ENCODE results near the gene SYN1.

SYN1 gene

DNA sequence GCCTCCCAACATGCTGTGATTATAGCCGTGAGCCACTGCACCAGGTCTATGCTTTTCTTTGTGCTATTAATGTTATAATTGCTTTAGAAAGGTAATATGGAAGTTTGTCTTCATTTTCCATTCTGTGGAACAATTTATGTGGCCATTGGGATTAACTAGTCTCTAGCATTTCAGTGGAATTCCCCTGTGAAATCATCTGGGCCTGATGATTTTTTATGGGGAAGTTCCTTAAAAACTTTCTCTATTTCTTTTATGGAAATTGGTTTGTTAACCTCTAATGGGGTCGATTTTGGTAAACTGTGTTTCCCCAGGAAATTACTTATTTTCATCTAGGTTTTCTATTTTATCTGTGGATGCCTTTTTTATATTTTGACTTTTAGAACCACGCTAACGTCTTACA, 26.1 kb downstream of the SYN1 start:
- no peak for DNase-seq

DNA sequence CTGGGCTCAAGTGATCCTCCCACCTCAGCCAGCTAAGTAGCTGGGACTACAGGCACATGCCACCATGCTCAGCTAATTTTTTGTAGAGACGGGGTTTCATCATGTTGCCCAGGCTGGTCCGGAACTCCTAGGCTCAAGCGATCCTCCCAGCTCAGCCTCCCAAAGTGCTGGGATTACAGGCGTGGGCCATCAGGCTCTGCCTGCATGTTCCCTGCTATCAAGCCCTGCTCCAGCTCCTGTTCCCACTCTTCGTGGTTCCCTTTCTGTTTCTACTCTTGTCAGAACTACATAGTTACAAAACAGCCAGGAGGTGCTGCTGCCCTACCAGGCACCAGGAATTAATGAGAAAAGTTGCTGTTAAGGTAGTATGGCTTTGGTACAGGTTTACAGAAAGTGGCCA, 28.7 kb downstream of the SYN1 start:
- peak in 1 of 2 donors; percentile 6 for DNase-seq

DNA sequence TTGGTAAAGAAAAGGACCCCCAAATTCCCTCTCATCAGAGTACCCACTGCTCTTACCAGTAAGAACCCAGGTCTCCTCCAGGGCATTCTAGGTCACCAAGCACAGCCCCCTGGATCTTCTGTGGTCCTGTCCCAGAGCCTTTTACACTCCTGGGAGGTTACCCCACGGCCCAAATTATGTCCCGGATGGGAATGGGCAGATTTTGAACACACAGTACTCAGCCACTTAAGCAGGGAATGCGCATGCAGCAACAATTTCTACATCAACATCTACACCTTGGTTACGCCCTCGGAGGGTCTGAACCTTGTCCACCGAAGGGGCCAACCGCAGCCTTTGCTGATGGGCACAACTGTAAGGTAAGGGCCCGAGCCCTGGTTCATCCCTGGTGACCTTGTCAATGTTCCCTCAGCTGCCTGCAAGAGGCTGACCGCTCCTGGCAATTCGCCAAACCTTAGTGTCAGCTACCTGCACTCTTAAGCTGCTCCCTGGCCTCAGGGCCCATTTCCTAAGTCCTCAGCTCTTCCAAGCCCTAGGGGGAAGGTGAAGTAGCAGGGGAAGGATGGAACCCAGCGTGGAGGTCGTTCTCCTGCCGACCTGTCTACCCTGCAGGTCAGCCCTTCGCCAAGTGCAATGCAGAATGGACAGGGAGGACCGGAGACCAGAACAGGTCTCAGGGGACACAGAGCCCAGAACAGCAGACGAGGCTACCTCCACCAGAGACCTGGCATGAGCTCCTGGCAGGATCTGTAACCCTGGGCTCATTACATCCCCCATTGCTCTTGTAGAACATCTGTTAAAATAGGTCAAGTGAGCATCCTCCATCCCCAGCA, 31.5 kb downstream of the SYN1 start:
- peak in 1 of 2 donors; percentile 3 for DNase-seq

DNA sequence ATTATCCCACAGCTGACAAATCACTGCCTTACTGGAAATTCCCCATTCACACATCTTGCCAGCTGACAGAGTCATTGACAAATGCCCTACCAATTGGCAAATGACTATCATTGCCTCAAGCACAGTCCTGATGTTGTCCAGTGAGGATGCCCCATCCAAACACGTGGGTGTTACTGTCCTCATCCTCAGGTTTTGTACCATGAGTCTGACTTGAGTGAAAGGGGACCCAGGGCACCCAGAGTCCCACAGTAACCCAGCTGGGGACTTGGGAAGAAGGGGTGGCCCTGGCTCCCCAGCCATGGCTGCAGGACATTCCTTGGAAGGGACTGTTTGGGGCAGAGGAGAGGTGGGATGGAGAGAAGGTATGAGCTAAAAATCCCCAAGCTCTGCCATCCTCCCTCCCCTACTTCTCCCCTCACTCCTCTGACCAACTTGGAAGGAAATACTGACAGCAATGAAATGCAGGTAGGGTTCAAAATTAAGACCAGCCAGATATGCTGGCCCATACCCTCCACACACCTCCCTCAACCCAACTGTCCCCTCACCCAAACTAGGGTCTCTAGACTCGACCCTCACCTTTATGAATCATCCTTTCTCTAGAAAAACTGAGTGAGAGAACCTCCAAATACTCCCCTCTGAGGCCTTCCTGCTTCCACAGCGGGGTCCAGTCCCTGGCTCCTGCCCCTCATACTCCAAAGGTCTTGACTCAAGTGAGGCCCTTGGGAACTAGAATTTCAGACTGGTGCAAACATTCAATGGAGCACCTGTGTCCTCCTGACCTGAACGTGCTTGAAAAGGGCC, 32.4 kb downstream of the SYN1 start:
- no peak for DNase-seq

DNA sequence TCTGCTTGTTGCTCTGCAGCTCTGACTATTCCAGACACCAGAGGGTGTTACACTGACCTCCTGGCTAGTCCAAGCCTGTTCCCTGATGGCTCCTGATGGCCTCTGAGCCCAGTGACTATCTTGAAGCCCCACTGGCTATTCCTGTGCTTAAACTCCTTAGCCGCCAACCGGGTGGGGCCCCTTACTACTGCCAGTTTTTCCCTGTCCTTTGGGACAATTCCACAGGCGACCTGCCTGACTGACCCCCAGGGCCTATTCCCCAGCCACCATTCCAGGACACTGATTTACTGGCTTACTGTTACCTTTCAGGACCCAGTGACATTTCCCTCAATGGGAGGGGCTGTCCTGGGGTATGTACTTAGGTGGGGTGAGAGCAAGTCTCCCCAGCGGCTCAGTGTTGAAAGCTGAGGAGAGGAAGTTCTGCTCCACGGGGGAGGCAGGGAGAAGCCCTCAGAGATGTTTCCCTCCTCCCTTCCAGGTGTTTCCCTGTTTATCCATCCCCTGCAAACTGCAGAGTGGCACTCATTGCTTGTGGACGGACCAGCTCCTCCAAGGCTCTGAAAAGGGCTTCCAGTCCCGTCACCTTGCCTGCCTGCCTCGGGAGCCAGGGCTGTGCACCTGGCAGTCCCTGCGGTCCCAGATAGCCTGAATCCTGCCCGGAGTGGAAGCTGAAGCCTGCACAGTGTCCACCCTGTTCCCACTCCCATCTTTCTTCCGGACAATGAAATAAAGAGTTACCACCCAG, 33.4 kb downstream of the SYN1 start:
- DNase-seq: peak in 1 of 2 donors; percentile 5

DNA sequence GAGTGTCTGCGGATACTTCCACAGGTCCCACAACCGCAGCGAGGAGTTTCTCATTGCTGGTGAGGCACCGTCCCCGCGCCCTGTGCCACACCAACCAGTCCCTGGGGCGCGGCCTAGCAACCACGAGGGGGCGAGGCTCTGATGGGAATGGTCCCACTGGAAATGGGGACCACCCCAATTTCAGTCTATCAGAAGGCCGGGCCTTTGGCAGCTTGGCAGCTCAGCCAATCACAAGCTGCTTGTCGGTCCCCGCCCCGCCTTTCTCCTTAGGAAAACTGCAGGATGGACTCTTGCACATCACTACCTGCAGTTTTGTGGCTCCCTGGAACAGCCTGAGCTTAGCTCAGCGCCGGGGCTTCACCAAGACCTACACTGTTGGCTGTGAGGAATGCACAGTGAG, 34.4 kb downstream of the SYN1 start:
- no peak for DNase-seq

DNA sequence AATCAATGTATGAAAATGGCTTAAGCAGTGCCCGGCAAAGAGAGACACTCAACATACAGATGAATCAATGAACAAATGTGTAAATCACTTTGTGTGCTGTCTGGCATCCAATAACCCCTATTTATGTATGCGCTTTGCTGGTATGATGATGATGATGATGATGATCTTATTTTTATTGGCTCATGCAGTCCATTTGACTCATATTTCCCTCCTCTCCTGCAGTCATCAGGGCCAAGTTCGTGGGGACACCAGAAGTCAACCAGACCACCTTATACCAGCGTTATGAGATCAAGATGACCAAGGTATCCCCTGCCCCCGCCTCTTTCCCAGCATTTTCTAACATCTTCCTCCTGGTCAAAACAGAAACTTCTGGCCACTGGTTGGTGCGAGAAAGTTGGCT, 34.9 kb downstream of the SYN1 start:
- no peak for DNase-seq

DNA sequence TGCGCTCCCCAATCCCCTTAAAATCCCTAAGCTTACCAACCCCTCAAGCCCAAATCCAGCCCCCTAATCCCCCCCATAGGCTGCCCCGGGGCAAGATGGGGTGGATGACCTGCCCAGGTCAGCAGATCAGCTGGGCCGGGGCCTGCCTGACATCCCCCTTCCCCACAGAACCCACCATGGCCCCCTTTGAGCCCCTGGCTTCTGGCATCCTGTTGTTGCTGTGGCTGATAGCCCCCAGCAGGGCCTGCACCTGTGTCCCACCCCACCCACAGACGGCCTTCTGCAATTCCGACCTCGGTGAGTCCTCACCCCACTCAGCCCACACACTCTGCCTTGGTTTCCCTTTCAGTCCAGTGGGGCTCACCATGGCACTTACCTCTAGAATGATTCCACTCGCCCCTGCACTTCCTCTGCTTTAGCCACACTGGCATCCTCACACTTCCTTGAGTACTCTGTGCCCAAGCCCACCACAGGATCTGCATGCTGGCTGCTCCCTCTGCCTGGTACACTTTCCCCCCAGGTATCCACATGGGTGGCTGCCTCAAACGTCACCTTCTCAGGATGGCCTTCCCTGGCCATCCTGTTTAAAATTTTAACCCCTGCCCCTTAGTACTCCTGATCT, 36.3 kb downstream of the SYN1 start:
- DNase-seq: no peak

DNA sequence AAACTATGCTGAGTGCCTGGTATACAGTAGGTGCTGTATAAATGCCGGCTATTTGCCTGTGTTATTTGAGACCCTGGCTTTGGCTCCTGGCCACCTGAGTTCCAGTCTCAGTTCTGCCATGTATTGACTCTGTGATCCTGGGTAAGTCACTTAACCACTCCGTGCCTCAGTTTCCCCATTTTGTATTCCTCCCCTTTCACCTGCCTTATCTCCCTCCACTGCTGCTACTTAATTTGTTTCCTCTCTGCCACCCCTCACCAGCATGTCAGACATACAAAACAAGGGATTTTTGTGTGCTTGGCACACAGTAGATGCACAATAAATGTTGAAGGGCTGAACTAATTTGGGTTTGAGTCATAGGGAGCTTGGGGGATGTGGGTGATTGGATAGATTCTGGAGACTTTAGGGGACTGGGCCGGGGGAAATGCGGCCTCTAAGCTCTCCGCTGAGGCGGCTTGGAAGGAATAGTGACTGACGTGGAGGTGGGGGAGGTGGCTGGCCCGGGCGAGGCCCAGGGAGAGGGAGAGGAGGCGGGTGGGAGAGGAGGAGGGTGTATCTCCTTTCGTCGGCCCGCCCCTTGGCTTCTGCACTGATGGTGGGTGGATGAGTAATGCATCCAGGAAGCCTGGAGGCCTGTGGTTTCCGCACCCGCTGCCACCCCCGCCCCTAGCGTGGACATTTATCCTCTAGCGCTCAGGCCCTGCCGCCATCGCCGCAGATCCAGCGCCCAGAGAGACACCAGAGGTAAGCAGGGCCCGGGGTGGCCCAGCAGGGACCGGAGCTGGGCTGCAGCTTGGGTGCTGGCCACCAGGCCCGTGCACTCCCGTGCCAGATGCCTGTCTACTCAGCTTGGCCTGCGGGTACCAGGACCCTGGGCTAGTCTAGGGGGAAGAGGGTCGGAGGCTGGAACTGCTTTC, 37.7 kb downstream of the SYN1 start, which contains the start of gene TIMP1:
TIMP1 (plus strand) TSS at position 706 of the 917 bp plus-strand sequence. CDS start 980 bp downstream, outside the sequence.
- peak; percentile 83 to 85 for DNase-seq

DNA sequence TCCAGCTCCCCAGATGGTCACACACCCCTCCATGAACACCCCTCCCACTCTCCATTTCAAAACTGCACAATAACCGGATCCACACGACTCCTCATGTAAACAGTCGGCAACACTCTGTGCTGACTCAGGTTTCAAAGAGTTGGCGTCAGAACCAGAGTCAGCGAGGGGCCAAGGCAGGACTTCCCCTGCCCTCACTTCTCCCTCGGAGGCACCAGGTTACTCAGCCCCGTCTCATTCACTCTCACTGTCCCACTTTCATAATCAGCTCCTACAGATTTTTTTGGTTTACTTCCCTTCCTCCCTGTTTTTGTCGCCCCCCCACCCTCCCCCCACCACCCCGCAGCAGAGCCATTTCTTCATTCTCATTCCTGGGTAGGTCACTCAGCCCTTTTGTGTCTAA, 40.1 kb downstream of the SYN1 start:
- DNase-seq: peak; percentile 22 to 67

DNA sequence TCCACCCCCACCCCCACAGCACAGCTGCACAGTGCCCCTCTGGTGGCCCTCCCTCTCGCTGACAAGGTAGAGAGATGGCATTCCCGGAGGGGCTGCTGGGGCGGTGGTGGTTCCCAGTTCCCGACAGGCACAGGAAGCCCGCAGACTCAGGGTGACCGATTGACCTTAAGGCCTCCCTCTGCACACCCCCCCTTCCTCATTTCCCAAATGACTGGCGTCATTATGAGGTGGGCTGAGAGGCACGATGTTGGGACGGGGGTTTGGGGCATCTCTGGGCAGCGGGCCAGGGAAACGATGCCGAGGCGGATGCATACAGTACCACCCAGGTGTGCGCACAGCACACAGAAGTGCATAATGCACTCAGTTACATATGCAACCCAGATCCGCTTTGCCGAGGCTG, 41.0 kb downstream of the SYN1 start:
- DNase-seq: no peak

DNA sequence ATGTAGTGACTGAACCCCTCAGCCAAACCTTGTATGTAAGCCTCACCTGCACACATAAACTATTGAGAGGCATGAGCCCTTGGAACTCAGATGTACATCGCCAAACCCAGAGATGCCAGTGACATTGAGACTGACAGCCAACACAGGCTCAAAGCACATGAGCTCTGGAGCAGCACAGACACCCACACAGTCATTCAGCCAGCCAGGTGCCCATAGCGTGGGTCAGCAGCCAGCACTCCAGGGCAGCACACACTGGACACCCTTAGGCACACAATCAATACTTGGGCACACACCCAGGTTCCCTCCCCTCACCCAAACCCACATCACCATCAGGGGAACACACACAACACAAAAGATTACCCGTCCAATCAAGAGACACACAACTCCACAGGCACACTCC, 41.8 kb downstream of the SYN1 start:
- no peak for DNase-seq

DNA sequence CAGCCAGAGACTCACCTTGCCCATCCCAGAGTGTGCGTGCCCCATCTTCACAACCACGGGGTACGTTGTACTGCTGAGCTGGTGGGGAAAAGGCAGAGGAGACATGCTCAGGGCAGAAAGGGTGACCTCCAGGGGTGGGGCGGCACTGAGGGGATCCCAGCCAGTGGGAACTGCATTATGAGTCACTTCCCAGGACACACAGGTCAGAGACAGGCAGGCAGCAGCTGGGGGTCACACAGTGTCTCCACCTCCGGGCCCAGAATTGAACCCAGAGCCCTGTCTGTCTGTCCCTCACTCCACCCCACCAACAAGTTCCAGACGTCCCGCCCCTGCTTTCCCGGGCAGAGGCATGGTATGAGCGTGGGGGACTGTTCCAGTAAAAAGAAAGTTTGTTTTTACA, 42.2 kb downstream of the SYN1 start:
- no peak for DNase-seq

DNA sequence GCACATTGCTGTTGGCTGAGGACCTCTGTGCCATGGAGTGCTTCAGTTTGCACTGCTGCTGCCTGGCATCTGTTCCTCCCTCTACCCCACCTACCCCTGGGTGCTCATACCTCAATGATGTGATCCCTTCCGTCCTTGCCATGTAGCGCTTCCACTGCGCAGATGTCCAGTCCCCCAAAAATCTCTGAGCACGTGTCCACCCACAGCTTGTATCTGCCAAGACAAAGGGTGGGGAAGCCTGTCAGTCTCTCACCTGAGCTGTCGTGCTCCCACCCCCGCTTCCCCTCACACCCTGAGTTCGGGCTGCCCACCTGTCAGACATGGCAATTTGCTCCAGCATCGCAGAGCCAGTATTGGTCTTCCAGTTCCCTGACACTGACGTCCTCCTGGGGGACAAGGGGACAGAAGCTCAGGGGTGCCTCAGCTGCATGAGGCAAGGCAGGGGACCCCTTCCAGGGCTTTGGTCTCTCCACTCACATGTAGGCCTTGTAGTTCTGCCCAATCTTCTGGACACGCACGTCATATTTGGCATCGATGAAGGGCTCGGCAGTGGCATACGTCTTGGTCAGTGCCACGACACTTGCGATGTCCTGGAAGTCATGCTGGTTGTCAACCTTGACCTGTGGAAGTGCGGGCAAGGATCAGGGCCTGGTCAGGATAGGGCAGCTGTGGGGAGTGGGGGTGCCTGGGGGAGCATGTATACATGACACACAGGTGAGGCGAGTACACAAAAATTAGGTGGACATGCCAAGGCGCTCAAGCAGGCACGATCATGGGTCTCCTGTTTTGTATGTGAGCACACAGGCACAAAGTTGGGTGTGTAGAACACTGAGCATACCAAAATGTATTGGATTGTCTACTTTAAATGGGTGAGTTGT, 43.4 kb downstream of the SYN1 start:
- no peak for DNase-seq

DNA sequence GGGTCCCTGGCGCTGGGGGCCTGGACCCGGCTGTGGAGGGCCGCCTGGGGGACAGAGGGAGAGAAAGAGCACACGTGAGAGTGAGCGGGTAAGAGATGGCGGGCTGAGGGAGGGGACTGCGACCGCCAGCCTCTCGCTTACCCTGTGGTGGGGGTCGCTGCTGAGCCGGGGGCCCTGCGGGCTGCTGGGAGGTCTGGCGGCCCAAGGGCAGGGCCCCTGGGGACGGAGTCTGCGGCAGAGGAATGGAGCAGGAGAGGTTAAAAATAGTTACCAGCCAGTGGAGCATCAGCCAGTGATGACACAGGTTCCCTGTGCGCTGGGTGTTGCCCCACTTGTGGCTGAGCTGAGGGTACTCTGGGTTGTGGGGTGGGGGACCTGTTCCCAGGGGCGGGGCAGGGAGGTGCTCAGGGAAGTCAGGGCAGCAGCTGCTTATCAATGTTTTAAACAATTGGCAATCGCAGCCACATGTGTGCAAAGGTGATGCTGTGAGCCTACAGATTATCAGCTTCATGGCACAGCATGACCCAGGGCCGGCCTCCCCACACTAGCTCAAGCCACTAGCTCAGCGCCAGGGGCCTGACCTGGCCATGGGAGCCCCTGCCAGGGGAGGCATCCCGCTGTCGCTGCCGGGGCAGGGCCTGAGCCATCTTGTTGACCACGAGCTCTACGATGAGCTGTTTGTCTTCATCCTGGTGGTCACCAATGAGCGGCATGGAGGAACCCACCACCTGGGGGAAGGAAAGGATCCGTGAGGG, 44.9 kb downstream of the SYN1 start:
- DNase-seq: no peak

DNA sequence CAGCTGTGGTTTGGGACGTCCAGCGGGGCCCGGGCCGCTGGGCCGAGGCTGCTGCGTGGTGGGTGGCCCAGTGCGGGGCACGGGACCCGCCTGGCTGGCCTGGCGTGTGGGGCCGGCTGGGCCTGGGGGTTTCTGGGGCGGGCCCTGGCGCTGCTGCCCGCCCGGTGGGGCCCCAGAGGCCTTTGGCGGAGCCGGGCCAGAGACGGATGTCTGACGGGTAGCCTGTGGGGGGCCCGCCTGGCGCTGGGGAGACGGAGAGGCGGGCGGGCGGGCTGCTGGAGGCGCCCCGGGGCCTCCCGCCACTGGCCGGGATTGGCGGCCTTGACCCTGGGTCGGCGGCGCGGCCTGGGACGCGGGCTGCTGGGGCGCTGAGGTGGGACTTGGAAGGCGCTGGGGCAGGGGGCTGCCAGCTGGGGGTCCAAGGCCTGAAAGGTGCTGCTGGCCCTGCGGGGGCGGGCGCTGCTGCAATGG, 45.5 kb downstream of the SYN1 start:
- no peak for DNase-seq

DNA sequence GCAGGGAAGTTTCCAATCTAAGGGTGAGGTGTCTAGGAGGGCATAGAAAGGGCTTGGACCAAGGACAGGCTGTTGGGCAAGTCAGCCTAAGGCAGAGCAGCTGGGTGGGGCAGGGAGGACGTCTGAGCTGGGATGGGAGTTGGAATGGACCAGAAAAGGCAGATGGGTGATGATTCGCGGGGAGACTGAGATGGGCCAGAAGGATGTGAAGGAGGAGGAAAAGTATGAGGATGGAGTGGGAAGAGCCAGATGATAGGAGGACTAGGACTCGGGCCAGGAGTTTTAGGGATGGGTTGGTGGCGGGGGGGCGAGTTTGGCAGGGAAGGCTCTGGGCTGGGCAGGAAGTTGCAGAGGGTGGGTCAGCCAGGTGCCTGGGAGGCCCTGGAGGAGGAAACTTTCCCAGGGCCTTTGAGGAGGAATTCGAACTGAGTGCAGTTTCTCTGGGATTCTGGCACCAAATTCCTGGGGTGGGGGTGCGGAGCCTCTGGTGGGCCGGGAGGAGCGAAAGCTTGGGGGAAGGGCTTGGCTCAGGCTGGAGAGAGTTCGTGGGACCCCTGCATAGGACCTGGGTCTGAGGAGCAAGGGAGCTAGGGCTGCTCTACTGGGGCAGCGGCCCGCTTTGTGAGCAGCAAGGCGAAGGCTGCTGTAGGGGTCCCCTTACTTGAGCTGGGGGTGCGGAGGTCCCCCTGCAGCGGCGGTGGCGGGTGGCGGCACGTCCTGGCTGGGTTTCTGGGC, 46.1 kb downstream of the SYN1 start:
- no peak for DNase-seq

DNA sequence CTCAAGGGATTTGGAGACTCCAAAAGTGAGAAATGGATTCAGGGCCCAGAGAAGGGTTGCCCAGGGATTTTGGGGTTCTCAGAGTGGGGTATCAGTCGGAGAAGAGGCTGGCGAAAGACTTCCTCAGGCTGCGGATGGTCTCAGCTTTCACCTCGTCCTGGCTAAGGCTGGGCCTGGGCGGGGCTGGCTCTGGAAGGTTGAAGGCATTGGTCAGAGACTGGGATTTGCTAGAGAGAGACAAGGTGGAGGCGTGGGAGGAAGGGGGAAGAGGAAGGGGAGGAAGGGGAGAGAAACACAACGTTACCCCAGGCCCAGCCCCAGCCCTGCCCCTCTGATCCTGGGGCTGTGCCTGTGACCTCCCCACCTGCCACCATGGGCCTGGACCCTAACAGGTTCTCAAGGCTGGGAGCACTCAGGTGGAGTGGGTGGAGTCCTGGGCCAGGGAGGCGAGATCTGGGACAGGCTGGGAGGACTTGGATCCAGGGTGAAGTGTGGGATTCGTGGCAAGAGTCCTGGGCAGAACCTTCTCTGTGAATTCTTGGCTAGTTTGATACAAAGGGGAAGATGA, 46.8 kb downstream of the SYN1 start:
- no peak for DNase-seq

DNA sequence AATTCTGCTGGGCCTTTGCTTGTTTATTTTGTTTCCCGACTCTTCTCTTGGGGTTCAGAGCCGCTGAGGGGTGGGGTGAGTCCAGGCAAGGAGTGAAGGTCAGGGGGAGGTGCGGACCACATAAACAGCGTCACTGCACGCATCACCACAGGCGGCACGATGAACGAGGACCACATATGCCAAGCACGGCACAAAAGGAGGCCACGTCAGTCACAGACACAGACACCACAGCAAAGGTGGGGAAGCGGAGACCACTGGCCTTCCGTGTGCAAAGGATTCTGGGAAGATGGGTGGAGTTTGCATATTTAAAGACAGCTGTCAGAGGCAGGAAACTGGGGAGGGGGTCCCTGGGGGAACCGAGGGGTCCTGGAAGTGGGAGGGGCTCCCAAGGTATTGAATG, 47.8 kb downstream of the SYN1 start:
- no peak for DNase-seq

Measured in CD4-positive, alpha-beta T cell treated with Interleukin-4 for 1 hour (primary cell).